GM19240 (cell line): ENCODE measurements around the gene FAM161B.

ENCODE experiments used
- DNase-seq: peaks from one replicate; pipeline ENCODE4 v3.0.0; 2011; ENCODE audit warnings: low spot score; ENCODE audit not compliant: insufficient read length

The FAM161B gene

GRCh38 chr14:73884438-73885190, 65.3 kb downstream of the FAM161B start:
- DNase-seq: no peak
